Measurements from ENCODE around the gene MPDZ.
A peak's percentile ranks its signal among the peaks of the same experiment; 100 is the strongest.

Gene MPDZ

GRCh38 chr9:13128266-13128860, 151.1 kb downstream of the MPDZ start:
- no peak for FAIRE-seq

DNA sequence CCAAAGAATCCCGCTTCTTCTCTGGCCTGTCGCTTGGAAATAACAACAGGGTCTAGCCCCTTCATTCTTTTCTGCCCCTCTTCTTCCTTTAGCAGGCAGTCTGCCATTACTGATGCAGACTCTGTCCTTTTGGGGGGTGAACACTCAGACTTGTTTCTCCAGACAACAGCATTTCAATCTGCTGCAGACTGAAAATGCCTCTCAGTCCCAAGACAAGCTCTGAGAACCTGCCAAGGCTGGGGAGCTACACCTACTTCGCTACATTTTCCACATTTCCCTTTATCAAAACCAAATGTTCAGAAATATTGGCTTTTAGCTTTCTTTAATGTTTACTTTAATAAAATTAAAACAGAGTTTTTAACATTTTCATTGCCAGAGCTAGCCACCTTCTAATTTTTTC, 152.4 kb downstream of the MPDZ start:
- FAIRE-seq: no peak

- no peak for FAIRE-seq
These were observed 154.2 kb downstream of the MPDZ start for GRCh38 chr9:13125261-13125660.

- no peak for FAIRE-seq
These were observed 156.6 kb downstream of the MPDZ start for GRCh38 chr9:13122756-13123369.

- no peak for FAIRE-seq
These were observed 161.2 kb downstream of the MPDZ start for GRCh38 chr9:13118313-13118712.

DNA sequence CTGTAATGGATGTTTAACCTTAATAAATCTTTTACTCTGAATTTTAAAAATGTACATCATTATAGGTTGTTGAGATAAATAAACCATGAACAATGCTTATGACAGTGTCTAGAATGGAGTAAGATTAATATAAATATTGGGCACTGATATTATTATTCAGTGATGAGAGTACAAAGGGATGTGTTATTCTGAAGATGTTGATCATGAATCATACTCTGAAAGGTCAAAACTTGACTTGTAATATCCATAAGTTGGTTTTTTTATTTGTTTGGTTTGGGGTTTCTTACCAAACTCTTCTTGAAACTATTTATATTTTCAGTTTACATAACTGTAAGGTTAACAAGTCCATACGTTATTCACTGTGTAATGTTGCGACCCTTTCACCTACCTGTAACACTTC, 163.2 kb downstream of the MPDZ start:
- no peak for FAIRE-seq

DNA sequence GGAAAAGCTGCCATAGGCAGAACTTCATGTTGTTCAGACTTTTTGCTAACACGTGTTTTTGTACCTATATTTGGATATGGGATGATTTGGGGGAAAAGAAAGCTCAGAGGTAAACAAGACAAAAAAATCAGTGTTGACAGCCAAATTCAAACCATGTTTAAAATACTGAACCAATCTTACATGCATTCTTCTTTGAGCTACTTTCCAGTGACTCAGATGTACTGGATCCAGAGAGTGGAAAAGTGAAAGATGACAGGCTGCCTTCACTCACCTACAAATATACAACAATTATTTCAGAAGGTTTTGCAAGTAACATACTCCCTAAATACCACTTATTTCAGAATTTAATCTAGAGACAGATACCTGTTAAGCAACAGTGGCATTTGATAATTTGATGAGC, 165.7 kb downstream of the MPDZ start:
- FAIRE-seq: no peak

DNA sequence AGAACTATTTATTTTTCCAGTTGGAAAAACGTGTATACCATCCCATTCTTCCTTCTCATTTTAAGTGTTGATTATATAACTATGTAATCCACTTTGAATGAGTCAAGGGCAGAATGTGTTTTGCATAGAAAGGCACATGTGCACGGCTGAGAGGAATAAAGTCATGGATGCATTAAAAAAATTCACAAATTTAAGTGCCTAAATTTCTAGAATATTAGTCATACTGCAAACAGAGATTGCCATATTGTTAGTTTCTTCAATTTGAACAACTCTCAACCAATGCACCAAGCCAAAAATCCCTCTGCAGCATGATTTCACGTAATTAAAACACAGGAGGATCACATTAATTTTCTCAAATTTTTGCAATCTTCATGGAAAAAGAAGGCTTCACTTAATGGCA, 166.3 kb downstream of the MPDZ start:
- no peak for FAIRE-seq

DNA sequence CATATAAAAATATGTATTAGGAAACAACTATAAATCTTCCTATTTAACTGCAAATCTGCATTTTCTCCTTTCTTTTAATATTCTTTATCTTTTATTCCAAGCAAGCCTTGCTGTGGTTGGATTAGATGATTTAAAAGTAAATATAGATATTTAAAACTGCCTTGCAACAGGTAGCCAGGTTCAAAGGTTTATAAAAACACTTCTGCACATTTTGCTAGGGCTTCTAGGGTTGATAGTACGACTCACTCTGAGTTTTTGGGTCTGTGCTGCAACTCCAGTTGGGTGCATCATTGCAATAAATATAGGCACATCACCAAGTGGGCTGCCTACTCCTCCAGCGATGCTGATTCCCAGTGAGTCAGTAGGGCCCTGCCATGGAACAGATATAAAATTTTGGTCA, 167.7 kb downstream of the MPDZ start:
- FAIRE-seq: no peak

- FAIRE-seq: no peak
These were observed 168.6 kb downstream of the MPDZ start for GRCh38 chr9:13110766-13111417.

- FAIRE-seq: no peak
These were observed 169.7 kb downstream of the MPDZ start for GRCh38 chr9:13109781-13110180.

DNA sequence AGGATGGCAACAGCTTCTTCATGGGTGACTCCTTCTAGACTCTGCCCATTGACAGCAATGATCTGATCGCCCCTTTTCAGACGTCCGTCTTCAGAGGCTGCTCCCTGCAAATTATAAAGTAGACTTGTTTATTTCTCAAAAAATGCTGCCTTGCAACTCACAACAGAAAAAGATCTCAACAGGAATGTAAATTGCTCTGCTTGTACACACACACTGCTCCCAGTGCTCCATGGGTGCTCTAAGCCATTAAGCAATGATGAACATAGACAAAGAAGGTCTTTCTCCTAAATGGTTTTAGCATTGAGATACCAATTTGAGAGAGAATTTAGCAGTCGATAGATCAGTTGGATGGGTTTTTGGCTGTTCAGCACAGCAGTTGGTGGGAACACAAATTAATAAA, 172.5 kb downstream of the MPDZ start:
- no peak for FAIRE-seq

- no peak for FAIRE-seq
These were observed 178.4 kb downstream of the MPDZ start for GRCh38 chr9:13100914-13101572.

DNA sequence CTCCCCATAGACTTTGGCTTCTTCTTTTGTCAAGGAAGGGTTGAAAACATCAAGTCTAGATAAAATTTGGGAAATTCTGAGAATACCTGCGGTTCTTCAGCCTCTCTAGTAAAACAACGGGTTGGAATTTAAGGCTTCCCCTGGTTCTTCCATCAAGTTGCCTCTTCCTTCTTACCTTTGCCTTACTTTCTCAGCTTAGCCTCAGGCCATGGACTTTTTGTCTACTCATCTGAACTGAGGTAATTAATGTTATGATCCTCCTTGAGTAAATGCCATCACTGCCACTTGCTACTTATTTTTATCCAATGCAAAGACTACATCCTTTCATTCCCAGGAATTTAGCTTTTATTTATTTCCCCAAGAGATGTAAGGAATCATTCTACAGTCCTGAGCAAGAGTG, 184.4 kb downstream of the MPDZ start:
- FAIRE-seq: no peak

DNA sequence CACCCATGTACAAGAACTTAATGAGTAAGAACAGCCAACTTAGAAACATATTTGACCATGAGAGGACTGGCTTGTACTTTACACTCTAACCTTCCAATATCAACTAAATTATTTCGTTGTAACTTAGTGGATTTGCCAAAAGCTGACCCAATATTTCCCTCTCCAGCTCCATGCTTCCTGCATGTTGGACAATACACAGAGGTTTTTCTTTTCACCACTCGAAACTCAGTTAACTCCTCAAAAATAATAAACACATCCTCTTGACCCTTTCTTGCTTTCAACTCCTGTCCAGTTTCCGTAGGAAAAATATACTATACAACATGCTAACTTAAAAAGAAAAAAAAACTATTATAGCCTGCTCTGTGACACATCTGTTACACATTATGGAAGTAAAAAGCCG, 188.9 kb downstream of the MPDZ start:
- FAIRE-seq: no peak

DNA sequence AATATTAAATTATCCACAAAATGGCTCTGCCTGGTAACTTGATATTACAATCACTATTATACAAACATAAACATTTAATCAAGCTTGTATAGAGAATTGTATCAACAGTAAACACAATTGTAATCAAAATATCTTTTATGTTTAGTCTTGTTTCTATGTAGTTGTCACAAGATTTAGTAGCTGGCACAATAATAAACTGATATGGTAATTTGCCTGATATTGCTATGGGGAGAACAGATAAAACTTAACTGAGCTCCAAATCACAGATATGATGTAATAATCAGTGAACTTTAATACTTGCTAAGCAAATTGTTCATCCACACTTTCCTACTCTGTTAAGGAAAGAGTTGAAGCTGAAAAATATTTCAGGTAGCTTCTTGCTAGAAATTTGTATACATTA, 189.8 kb downstream of the MPDZ start:
- no peak for FAIRE-seq

GRCh38 chr9:13088720-13089427, 190.6 kb downstream of the MPDZ start:
- peak; percentile 89 for FAIRE-seq

DNA sequence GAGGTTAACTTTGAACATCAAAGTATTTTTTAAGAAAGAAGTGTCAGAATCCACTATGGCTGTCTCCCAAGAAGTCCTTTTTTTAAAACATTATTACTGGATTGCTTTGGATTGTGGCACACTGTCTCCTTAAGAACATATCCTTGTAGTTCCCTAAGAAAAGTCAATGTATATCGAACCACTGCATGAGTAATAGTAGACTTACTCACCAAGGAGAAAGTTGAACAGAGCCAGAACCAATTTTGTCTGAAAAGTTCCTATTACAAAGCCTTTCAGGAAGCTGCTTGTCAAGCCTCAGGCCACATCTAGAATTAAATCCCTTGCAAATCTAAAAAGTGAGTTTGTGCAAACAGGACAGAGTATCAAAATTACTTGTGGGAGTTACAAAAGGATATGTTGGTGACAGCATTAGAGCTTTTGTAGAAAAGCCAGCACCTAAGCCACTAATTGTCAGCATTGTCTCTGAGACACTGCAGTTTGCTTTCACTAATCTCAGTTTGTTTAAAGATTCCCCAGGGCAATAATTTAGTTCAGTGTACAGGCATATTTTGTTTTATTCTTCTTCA, 195.4 kb downstream of the MPDZ start:
- no peak for FAIRE-seq

DNA sequence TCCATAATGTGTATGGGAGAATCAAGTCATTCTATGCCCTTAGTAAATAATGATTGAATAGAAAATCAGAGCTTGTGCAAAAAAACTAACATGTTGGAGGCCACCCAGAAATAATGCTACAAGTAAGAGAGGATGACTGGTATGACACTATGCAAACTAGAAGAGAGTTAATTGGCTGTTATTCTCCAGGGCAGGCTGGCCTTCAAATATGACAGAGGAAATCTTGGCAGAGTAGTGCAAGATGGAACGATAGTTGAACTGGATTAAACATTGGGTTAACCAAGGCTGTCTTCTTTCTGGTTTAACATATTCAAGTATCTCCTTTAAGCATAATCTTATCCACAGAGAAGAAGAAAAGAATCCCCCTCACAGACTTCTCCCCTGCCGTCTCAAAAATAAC, 196.1 kb downstream of the MPDZ start:
- no peak for FAIRE-seq

GRCh38 chr9:13082796-13083195, 196.7 kb downstream of the MPDZ start:
- no peak for FAIRE-seq

DNA sequence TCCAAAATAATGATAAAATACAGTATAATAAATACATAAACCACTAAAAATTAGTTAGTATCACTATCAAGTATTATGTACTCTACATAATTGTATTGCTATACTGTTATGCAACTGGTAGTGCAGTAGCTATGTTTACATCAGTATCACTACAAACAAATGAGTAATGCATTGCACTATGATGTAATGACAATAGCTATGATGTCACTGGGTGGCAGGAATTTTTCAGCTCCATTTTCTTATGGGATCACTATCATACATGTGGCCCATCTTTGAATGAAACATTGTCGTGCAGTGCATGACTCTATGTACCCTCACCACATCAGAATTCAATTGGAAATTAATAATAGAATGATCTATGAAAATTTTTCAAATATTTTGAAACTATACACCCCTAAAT, 201.3 kb downstream of the MPDZ start:
- FAIRE-seq: no peak

- FAIRE-seq: no peak
These were observed 202.9 kb downstream of the MPDZ start for GRCh38 chr9:13076616-13077015.

GRCh38 chr9:13071921-13072320, 207.6 kb downstream of the MPDZ start:
- peak; percentile 27 for FAIRE-seq

All from A204.1 (cell line).